Kidney (tissue), 14 donors: ENCODE data around the gene ASIC3. TPM values are rescaled to one million over a fixed set of nuclear protein-coding genes. Genes with fewer than 3 reads are reported as not detected.

Source experiments
- DNase-seq, 5 donors: peaks; one replicate each; pipeline ENCODE4 v3.0.0-alpha.2; 2013 to 2020
- FAIRE-seq: peaks from 2 replicates; lab custom pipeline; 2012; peaks lifted over from hg19 to GRCh38; lab: Jason Lieb, UNC
- H3K27ac ChIP-seq, 2 donors: one replicate each; pipeline ENCODE4 v1.7.0; 2013; ENCODE audit warnings: low read depth in 2 of 2, low read length in 2 of 2, inconsistent platforms in 1 of 2
- H3K27me3 ChIP-seq: one replicate; pipeline ENCODE4 v1.7.1; 2013; ENCODE audit warnings: low read length, inconsistent platforms; ENCODE audit not compliant: control insufficient read depth, insufficient read depth
- H3K36me3 ChIP-seq, 3 donors: one replicate each; pipeline versions ENCODE4 v1.7.0 to v1.7.1; 2013; ENCODE audit warnings: low read length in 3 of 3, control low read depth in 1 of 3, inconsistent platforms in 1 of 3; ENCODE audit not compliant: insufficient read depth in 3 of 3, control insufficient read depth in 2 of 3
- H3K4me1 ChIP-seq, 3 donors: one replicate each; pipeline versions ENCODE4 v1.7.0 to v1.7.1; 2013; ENCODE audit warnings: low read length in 3 of 3, inconsistent platforms in 1 of 3, low read depth in 1 of 3; ENCODE audit not compliant: control insufficient read depth in 2 of 3, insufficient read depth in 2 of 3
- H3K4me3 ChIP-seq, 3 donors: one replicate each; pipeline versions ENCODE4 v1.7.0 to v1.8.1; 2013; ENCODE audit warnings: low read length in 3 of 3, control low read depth in 1 of 3, inconsistent platforms in 1 of 3
- H3K9ac ChIP-seq, 3 donors: one replicate each; pipeline versions ENCODE4 v1.7.0 to v1.7.1; 2013; ENCODE audit warnings: low read length in 3 of 3, control low read depth in 1 of 3, inconsistent platforms in 1 of 3
- H3K9me3 ChIP-seq, 3 donors: one replicate each; pipeline versions ENCODE4 v1.7.0 to v1.7.1; 2013; ENCODE audit warnings: low read length in 3 of 3, control low read depth in 1 of 3, inconsistent platforms in 1 of 3; ENCODE audit not compliant: control insufficient read depth in 2 of 3, insufficient read depth in 1 of 3
- intact Hi-C: fragments of 100-400 bp; cut with DNase I; formaldehyde crosslinking; loops from one replicate; pipeline ENCODE4 v1.11.1; 2022
- polyA plus RNA-seq: library from polyadenylated mRNA; stranded (reverse); fragments of 350-450 nt; fragmentation: Illumina TruSeq; extraction: RNeasy Lipid Tissue Mini Kit (QIAGEN cat#74804); gene quantifications from one replicate; pipeline ENCODE4 v1.2.3, GENCODE V29; 2014; ENCODE audit warnings: low read depth, low replicate concordance; ENCODE audit not compliant: insufficient read depth
- total RNA-seq: library from RNA; stranded (reverse); fragmentation: NEBNext Ultra II Directional; extraction: Animal tissue kit (Norgen Biotek cat#: 25700); gene quantifications from one replicate; pipeline ENCODE4 v1.2.1, GENCODE V29; 2021
- TF ChIP-seq, protein P1 (sequence below): IDR thresholded peaks from 3 replicates; pipeline ENCODE4 v1.5.1; 2012; ENCODE audit warnings: mild to moderate bottlenecking, moderate library complexity, borderline replicate concordance; ENCODE audit not compliant: insufficient read depth; ENCODE audit errors: extremely low read depth
- donor health status: control.
- donor health status: control.
- donor health status: control.
- donor health status: control.
- donor health status: control.
- donor health status: DM: yes; HTN: yes; CAD: no.
- donor health status: Normal renal cell carcinoma (clear cell type).

The ASIC3 gene
- total and polyA plus RNA-seq, 2 donors from 2014 or later: 1.9 to 3.1 TPM

- Histone ChIP-seq H3K4me1 (no peaks in the 10 kb centered on the region), H3K27ac (no peak overlapping the region), H3K9ac (no peak overlapping the region), H3K36me3 (no peaks in the 10 kb centered on the region), H3K9me3 (no peaks in the 10 kb centered on the region), H3K4me3 (no peak overlapping the region), H3K27me3 (no peaks in the 10 kb centered on the region)
- peak in 1 of 5 donors; percentile 58 for DNase-seq
- FAIRE-seq: no peak
- TF ChIP-seq, protein P1, sequence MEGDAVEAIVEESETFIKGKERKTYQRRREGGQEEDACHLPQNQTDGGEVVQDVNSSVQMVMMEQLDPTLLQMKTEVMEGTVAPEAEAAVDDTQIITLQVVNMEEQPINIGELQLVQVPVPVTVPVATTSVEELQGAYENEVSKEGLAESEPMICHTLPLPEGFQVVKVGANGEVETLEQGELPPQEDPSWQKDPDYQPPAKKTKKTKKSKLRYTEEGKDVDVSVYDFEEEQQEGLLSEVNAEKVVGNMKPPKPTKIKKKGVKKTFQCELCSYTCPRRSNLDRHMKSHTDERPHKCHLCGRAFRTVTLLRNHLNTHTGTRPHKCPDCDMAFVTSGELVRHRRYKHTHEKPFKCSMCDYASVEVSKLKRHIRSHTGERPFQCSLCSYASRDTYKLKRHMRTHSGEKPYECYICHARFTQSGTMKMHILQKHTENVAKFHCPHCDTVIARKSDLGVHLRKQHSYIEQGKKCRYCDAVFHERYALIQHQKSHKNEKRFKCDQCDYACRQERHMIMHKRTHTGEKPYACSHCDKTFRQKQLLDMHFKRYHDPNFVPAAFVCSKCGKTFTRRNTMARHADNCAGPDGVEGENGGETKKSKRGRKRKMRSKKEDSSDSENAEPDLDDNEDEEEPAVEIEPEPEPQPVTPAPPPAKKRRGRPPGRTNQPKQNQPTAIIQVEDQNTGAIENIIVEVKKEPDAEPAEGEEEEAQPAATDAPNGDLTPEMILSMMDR: no peak
- intact Hi-C loops: no loop called here
Observed at GRCh38 chr7:151000897-151001495, 47.3 kb upstream of the ASIC3 start.

DNA sequence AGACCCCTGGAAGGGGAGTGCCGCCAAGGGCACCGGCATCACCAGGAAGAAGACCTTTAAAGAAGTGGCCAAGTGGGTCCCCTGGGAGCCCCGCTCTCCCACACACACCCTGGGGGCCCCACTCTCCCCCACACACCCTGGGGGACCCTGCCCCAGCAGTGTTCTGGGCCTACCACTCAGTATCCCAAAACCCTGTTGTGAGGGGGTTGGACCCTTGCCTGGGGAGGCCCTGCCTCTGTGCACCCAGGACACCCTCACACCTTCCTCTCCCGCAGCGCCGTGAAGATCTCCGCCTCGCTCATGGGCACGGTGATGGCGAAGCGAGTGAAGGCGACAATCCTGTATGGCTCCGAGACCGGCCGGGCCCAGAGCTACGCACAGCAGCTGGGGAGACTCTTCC lies 46.8 kb upstream of the ASIC3 start:
- Histone ChIP-seq H3K4me3 (no peak overlapping the region), H3K4me1 (no peaks in the 10 kb centered on the region), H3K9me3 (no peaks in the 10 kb centered on the region), H3K9ac (no peak overlapping the region), H3K36me3 (no peaks in the 10 kb centered on the region), H3K27me3 (no peaks in the 10 kb centered on the region), H3K27ac (no peak overlapping the region)
- intact Hi-C loops: no loop called here
- TF ChIP-seq, protein P1: no peak
- DNase-seq: peak in 1 of 5 donors; percentile 57
- FAIRE-seq: no peak

- Histone ChIP-seq H3K9ac (no peak overlapping the region), H3K9me3 (no peaks in the 10 kb centered on the region), H3K4me1 (peaks cover 0 to 5% (median 0%) of the 10 kb centered on the region in 3 donors), H3K36me3 (no peaks in the 10 kb centered on the region), H3K27ac (no peak overlapping the region), H3K27me3 (no peaks in the 10 kb centered on the region), H3K4me3 (no peak overlapping the region)
- intact Hi-C loops: no loop called here
- DNase-seq (no peak), FAIRE-seq (no peak)
- TF ChIP-seq, protein P1: no peak
Observed at GRCh38 chr7:151003572-151003971, 44.8 kb upstream of the ASIC3 start.

DNA sequence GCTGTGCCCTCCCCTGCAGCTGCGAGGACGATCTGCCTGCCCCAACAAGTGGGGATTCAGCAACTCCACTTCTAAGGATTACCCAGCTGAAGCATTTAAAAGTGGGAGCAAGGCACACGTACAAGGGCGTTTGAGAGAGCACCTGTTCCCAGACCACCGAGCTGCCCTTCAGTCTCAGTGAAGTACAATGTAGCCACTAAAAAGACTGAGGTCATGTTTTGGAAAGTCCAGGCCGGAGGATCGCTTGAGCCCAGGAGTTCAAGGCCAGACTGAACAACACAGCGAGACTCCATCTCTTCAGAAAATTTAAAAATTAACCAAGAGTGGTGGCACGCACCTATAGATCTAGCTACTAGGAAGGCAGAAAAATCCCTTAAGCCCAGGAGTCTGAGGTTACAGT lies 42.8 kb upstream of the ASIC3 start:
- TF ChIP-seq, protein P1: no peak
- DNase-seq: no peak
- no peaks in the 10 kb centered on the region for H3K36me3 ChIP-seq
- no peaks in the 10 kb centered on the region for H3K27me3 ChIP-seq
- FAIRE-seq: no peak
- no peaks in the 10 kb centered on the region for H3K9me3 ChIP-seq
- H3K9ac ChIP-seq: no peak overlapping the region
- no peak overlapping the region for H3K27ac ChIP-seq
- peaks cover 0 to 7% (median 0%) of the 10 kb centered on the region in 3 donors for H3K4me1 ChIP-seq
- intact Hi-C loops: no loop called here
- no peak overlapping the region for H3K4me3 ChIP-seq
